Loucy (cell line): ENCODE results near the gene CFAP20DC.

Experiments used
- CTCF ChIP-seq: fragments of 200-600 bp; sonication (generic); conservative IDR thresholded peaks from 2 replicates; pipeline ENCODE4 v1.5.1; 2014; ENCODE audit warnings: mild to moderate bottlenecking, antibody characterized with exemption, low read length
- EZH2phosphoT487 ChIP-seq: fragments of 200-600 bp; IDR thresholded peaks from 2 replicates; pipeline ENCODE4 v1.6.1; 2018; ENCODE audit warnings: antibody characterized with exemption, mild to moderate bottlenecking, moderate library complexity, borderline replicate concordance

- TF ChIP-seq CTCF (no peak), EZH2phosphoT487 (no peak)
These were observed 352.3 kb downstream of the CFAP20DC start for GRCh38 chr3:58697561-58697960.
